ENCODE measurements around the gene MXD1.

GRCh38 chr2:69977906-69978482 lies 63.1 kb downstream of the MXD1 start:
- TF ChIP-seq CTCF (conservative IDR thresholded peaks at IDR 0.05; ENCODE audit: low read depth in 2 of 2) = no peak
- no peak for TF ChIP-seq REST (IDR thresholded peaks at IDR 0.05; ENCODE audit: unreplicated experiment)
- TF ChIP-seq POLR2AphosphoS5 (IDR thresholded peaks at IDR 0.05; ENCODE audit: low read depth) = no peak
- no peak for TF ChIP-seq EZH2 (IDR thresholded peaks at IDR 0.05; ENCODE audit: low read depth, unreplicated experiment)

Measured in GM23338 (cell line).